Panc1 (cell line): ENCODE data around the gene KCNQ1. TPM values are rescaled to one million over a fixed set of nuclear protein-coding genes. Genes with fewer than 3 reads are reported as not detected.

Experiments
- ATAC-seq: fragments of 200-7000 bp; cut with Tn5 transposase; 2 replicates; pipeline ENCODE4 v1.9.1; 2020; ENCODE audit warnings: mild to moderate bottlenecking, moderate library complexity
- BruUV-seq: library from RNA; stranded (reverse); fragments of 400-500 nt; replicated peaks from 2 replicates; lab custom pipeline; 2021; lab: Mats Ljungman, UMichigan
- CTCF ChIA-PET: fragments of 300-600 bp; sonication (Branson Sonifier 250); formaldehyde crosslinking; loops from one replicate; lab custom pipeline; 2022; ENCODE audit warnings: antibody characterized with exemption; lab: Charles Lee
- POLR2A ChIA-PET: fragments of 300-600 bp; sonication (Branson Sonifier 250); formaldehyde crosslinking; loops from one replicate; lab custom pipeline; 2022; ENCODE audit warnings: antibody characterized with exemption; lab: Charles Lee
- DNase-seq: peaks from one replicate; pipeline ENCODE4 v3.0.0-alpha.2; 2010; ENCODE audit warnings: low read depth, low spot score
- H3K27ac ChIP-seq: 2 replicates; pipeline ENCODE4 v1.5.1; 2011; ENCODE audit warnings: mild to moderate bottlenecking, low read length, inconsistent platforms
- H3K27me3 ChIP-seq: fragments of 200-500 bp; sonication (Bioruptor generic); 2 replicates; pipeline ENCODE4 v1.6.0; 2014; ENCODE audit warnings: low read length, inconsistent platforms; ENCODE audit not compliant: control insufficient read depth, insufficient read depth
- H3K36me3 ChIP-seq: fragments of 200-500 bp; sonication (Bioruptor generic); 2 replicates; pipeline ENCODE4 v1.5.1; 2014; ENCODE audit warnings: inconsistent platforms, mild to moderate bottlenecking, low read length, moderate library complexity; ENCODE audit not compliant: control insufficient read depth, insufficient read depth
- H3K4me1 ChIP-seq: 2 replicates; pipeline ENCODE4 v1.5.1; 2011; ENCODE audit warnings: inconsistent platforms, mild to moderate bottlenecking, low read length, moderate library complexity; ENCODE audit not compliant: control insufficient read depth, insufficient read depth
- H3K4me3 ChIP-seq, 2 experiments: 2 replicates each; pipeline ENCODE4 v1.5.1; 2011 to 2012; ENCODE audit warnings: low read depth in 2 of 2, low read length in 2 of 2, mild to moderate bottlenecking in 2 of 2, inconsistent platforms in 1 of 2, moderate library complexity in 1 of 2
- H3K9me3 ChIP-seq: fragments of 200-500 bp; sonication (Bioruptor generic); 2 replicates; pipeline ENCODE4 v1.5.1; 2014; ENCODE audit warnings: low read depth, mild to moderate bottlenecking, inconsistent platforms, low read length, moderate library complexity; ENCODE audit not compliant: control insufficient read depth, insufficient read depth
- CTCF ChIP-seq: fragments of 450-650 bp; IDR thresholded peaks from 2 replicates; pipeline ENCODE4 v1.5.1; 2017; ENCODE audit warnings: mild to moderate bottlenecking
- POLR2AphosphoS5 ChIP-seq: IDR thresholded peaks from 2 replicates; pipeline ENCODE4 v1.6.1; 2012; ENCODE audit warnings: mild to moderate bottlenecking, low read depth, low read length, moderate library complexity
- REST ChIP-seq, 2 experiments: IDR thresholded peaks; 2 replicates each; pipeline ENCODE4 v1.6.1; 2011 to 2012; ENCODE audit warnings: low read depth in 2 of 2, control low read depth in 1 of 2, low read length in 1 of 2, mild to moderate bottlenecking in 1 of 2, moderate library complexity in 1 of 2; ENCODE audit not compliant: insufficient read depth in 1 of 2
- SIN3A ChIP-seq: IDR thresholded peaks from 2 replicates; pipeline ENCODE4 v1.6.1; 2012; ENCODE audit warnings: low read depth, mild to moderate bottlenecking, low read length, moderate library complexity, borderline replicate concordance; ENCODE audit not compliant: insufficient read depth
- TCF7L2 ChIP-seq: IDR thresholded peaks from 2 replicates; pipeline ENCODE4 v1.6.1; 2011; ENCODE audit warnings: mild to moderate bottlenecking, low read depth, low read length, inconsistent platforms
- in situ Hi-C: cut with HindIII; loops from 2 replicates; pipeline ENCODE4 v1.10.0; 2016; ENCODE audit warnings: low sequenced_read_pairs, low pct_unique_long_range_greater_than_20kb
- intact Hi-C: fragments of 100-400 bp; cut with micrococcal nuclease; formaldehyde crosslinking; loops from one replicate; pipeline ENCODE4 v1.10.0; 2022; ENCODE audit not compliant: unreplicated experiment
- total RNA-seq: library from RNA; stranded (reverse); gene quantifications from one replicate; pipeline ENCODE4 v1.2.1, GENCODE V29; 2021; ENCODE audit not compliant: unreplicated experiment

Gene KCNQ1
- total RNA-seq, 1 experiment from 2014 or later, result 1.0 TPM

- TF ChIP-seq POLR2AphosphoS5, result no peak
- no peak for TF ChIP-seq SIN3A
- no peak for TF ChIP-seq REST (IDR thresholded peaks at IDR 0.05; ENCODE audit: insufficient read depth in 1 of 2, low read depth in 2 of 2, low read length in 1 of 2)
- TF ChIP-seq TCF7L2, result no peak
- TF ChIP-seq CTCF, result no peak; the same call in 1 of the 2 replicates
- Histone ChIP-seq H3K4me3 (peak overlapping the region; percentile 93 to 100), H3K9me3 (no peaks in the 10 kb centered on the region), H3K36me3 (peaks cover 6% of the 10 kb centered on the region; the same call in 1 of the 2 replicates), H3K4me1 (peaks cover 20% of the 10 kb centered on the region), H3K27ac (peak overlapping the region; percentile 94), H3K27me3 (no peaks in the 10 kb centered on the region)
- ChIA-PET CTCF (interaction anchor here (0.7 to 1.3 kb wide), 4 partner anchors 18 to 97 kb away, joined by 3 to 58 read pairs (median 4); no protein-coding TSS in a partner anchor), POLR2A (interaction anchor here (0.6 kb wide), 1 partner anchor 215 kb away, joined by 3 read pairs; no protein-coding TSS in a partner anchor)
- DNase-seq, result no peak
- BruUV-seq, result no TSS peak
- no peak for ATAC-seq
- in situ Hi-C loops, result no loop called here
- intact Hi-C loops, result no loop called here
These were observed 43.3 kb upstream of the KCNQ1 start for GRCh38 chr11:2401436-2401984.

GRCh38 chr11:2402106-2402505 is 42.7 kb upstream of the KCNQ1 start:
- H3K27me3 ChIP-seq, result no peaks in the 10 kb centered on the region
- intact Hi-C loops (no loop called here), in situ Hi-C loops (no loop called here)
- no TSS peak for BruUV-seq
- TF ChIP-seq CTCF (no peak), REST (IDR thresholded peaks at IDR 0.05; ENCODE audit: insufficient read depth in 1 of 2, low read depth in 2 of 2, low read length in 1 of 2) (no peak), SIN3A (no peak)
- H3K36me3 ChIP-seq, result peaks cover 6% of the 10 kb centered on the region; the same call in 1 of the 2 replicates
- H3K4me1 ChIP-seq, result peaks cover 20% of the 10 kb centered on the region
- DNase-seq (no peak), ATAC-seq (no peak)
- H3K27ac ChIP-seq, result 0 out of 2 replicates have a peak overlapping the region, but pooled peaks have one; percentile 8
- ChIA-PET CTCF (interaction anchor here (0.7 to 0.9 kb wide), 2 partner anchors 19 to 24 kb away, joined by 3 read pairs; no protein-coding TSS in a partner anchor), POLR2A (interaction anchor here (0.6 kb wide), 1 partner anchor 215 kb away, joined by 3 read pairs; no protein-coding TSS in a partner anchor)
- no peaks in the 10 kb centered on the region for H3K9me3 ChIP-seq
- H3K4me3 ChIP-seq, result peak overlapping the region; percentile 93 to 100
